Activated CD8-positive, alpha-beta memory T cell treated with anti-CD3 and anti-CD28 coated beads for 36 hours (primary cell): ENCODE measurements around the gene PILRA. TPM values are rescaled to one million over a fixed set of nuclear protein-coding genes. Genes with fewer than 3 reads are reported as not detected.
"Not testable (repeated sequence)": the region's sequence is repeated elsewhere in the genome, so short reads cannot be mapped to it uniquely, and the experiment has no call there.

Experiments used
- CTCF ChIA-PET: fragments of 350-600 bp; sonication (Branson Sonifier 250); formaldehyde crosslinking; loops from one replicate; lab custom pipeline; 2021; ENCODE audit warnings: antibody characterized with exemption; lab: Charles Lee
- POLR2A ChIA-PET: fragments of 350-600 bp; sonication (Branson Sonifier 250); formaldehyde crosslinking; loops from one replicate; lab custom pipeline; 2021; ENCODE audit warnings: antibody characterized with exemption; lab: Charles Lee
- total RNA-seq, 2 experiments: library from RNA; stranded (reverse); gene quantifications; one replicate each; pipeline ENCODE4 v1.2.3, GENCODE V29; 2021

PILRA gene
- under 1 TPM; 0.30 to 0.48 TPM for total RNA-seq

GRCh38 chr7:100373261-100373831 lies at the start of gene PILRA:
TSS of gene PILRA (plus strand) at chr7:100373487. CDS start at chr7:100373657, 170 bp downstream.
- CTCF ChIA-PET, result interaction anchor here (1.7 kb wide), 1 partner anchor 34 kb away, joined by 7 read pairs; no protein-coding TSS in a partner anchor
- POLR2A ChIA-PET, result no interaction called here

GRCh38 chr7:100324194-100324593 lies 49.1 kb upstream of the PILRA start:
- POLR2A ChIA-PET, CTCF ChIA-PET: not testable (repeated sequence)

GRCh38 chr7:100325671-100326070 lies 47.6 kb upstream of the PILRA start:
- POLR2A ChIA-PET, CTCF ChIA-PET: not testable (repeated sequence)

GRCh38 chr7:100326914-100327313 lies 46.4 kb upstream of the PILRA start:
- CTCF ChIA-PET, POLR2A ChIA-PET: not testable (repeated sequence)

GRCh38 chr7:100335566-100336466 lies 37.5 kb upstream of the PILRA start:
- POLR2A ChIA-PET, result not testable (repeated sequence)
- CTCF ChIA-PET, result interaction anchor here (0.9 kb wide), 1 partner anchor 9 kb away, joined by 3 read pairs; no protein-coding TSS in a partner anchor

- CTCF ChIA-PET, POLR2A ChIA-PET: not testable (repeated sequence)
These were observed 35.1 kb upstream of the PILRA start for GRCh38 chr7:100338083-100338696.

- POLR2A ChIA-PET, CTCF ChIA-PET: not testable (repeated sequence)
These were observed 32.0 kb upstream of the PILRA start for GRCh38 chr7:100341286-100341685.

- ChIA-PET CTCF (no interaction called here), POLR2A (no interaction called here)
These were observed 30.5 kb upstream of the PILRA start for GRCh38 chr7:100342765-100343164.

GRCh38 chr7:100344124-100344559 lies 29.1 kb upstream of the PILRA start:
- POLR2A ChIA-PET, result not testable (repeated sequence)
- CTCF ChIA-PET, result interaction anchor here (1.2 to 1.9 kb wide), 2 partner anchors 8 to 63 kb away, joined by 3 to 5 read pairs; no protein-coding TSS in a partner anchor

- CTCF ChIA-PET, result interaction anchor here (0.6 to 1.9 kb wide), 4 partner anchors 8 to 165 kb away, joined by 3 to 5 read pairs (median 3); no protein-coding TSS in a partner anchor
- POLR2A ChIA-PET, result interaction anchor here (0.6 kb wide), 1 partner anchor 21 kb away, joined by 3 read pairs; no protein-coding TSS in a partner anchor
These were observed 28.6 kb upstream of the PILRA start for GRCh38 chr7:100344560-100345287.

GRCh38 chr7:100345288-100345672 lies 28.0 kb upstream of the PILRA start:
- ChIA-PET POLR2A (interaction anchor here (0.6 kb wide), 1 partner anchor 20 kb away, joined by 3 read pairs; no protein-coding TSS in a partner anchor), CTCF (interaction anchor here (0.6 to 1.9 kb wide), 6 partner anchors 9 to 166 kb away, joined by 3 to 5 read pairs (median 3); no protein-coding TSS in a partner anchor)

- ChIA-PET POLR2A (no interaction called here), CTCF (interaction anchor here (0.6 to 1.7 kb wide), 3 partner anchors 49 to 129 kb away, joined by 3 read pairs; no protein-coding TSS in a partner anchor)
These were observed 26.4 kb upstream of the PILRA start for GRCh38 chr7:100346921-100347320.

GRCh38 chr7:100348805-100349204 lies 24.5 kb upstream of the PILRA start:
- ChIA-PET CTCF (interaction anchor here (0.6 kb wide), 1 partner anchor 825 kb away, joined by 5 read pairs; no protein-coding TSS in a partner anchor), POLR2A (no interaction called here)

- ChIA-PET CTCF (no interaction called here), POLR2A (no interaction called here)
These were observed 23.5 kb upstream of the PILRA start for GRCh38 chr7:100349757-100350156.

- CTCF ChIA-PET, result no interaction called here
These were observed 21.6 kb upstream of the PILRA start for GRCh38 chr7:100351657-100352058.

GRCh38 chr7:100352230-100352781 lies 21.0 kb upstream of the PILRA start:
- CTCF ChIA-PET, POLR2A ChIA-PET: not testable (repeated sequence)

More at GRCh38 chr7:100351657-100352058, 21.6 kb upstream of the PILRA start:
- POLR2A ChIA-PET, result no interaction called here

- ChIA-PET POLR2A (no interaction called here), CTCF (interaction anchor here (0.6 kb wide), 1 partner anchor 54 kb away, joined by 3 read pairs; no protein-coding TSS in a partner anchor)
These were observed 20.2 kb upstream of the PILRA start for GRCh38 chr7:100352984-100353684.
